Peyer's patch (tissue), 4 donors: ENCODE results near the gene MICU2.

Source experiments
- POLR2A ChIP-seq, 2 donors: fragments of 450-650 bp; IDR thresholded peaks; one replicate each; pipeline ENCODE4 v1.5.1; 2017; ENCODE audit warnings: antibody characterized with exemption in 2 of 2, mild to moderate bottlenecking in 2 of 2, moderate library complexity in 2 of 2
- TF ChIP-seq, protein P1 (sequence below), 6 experiments: fragments of 450-650 bp in 4 of 6; fragments of 200-600 bp in 2 of 6; sonication (generic) in 1 of 6; IDR thresholded peaks; one replicate each; pipeline ENCODE4 v1.5.1; 2017 to 2019; ENCODE audit warnings: antibody characterized with exemption in 6 of 6, mild to moderate bottlenecking in 3 of 6, moderate library complexity in 1 of 6

DNA sequence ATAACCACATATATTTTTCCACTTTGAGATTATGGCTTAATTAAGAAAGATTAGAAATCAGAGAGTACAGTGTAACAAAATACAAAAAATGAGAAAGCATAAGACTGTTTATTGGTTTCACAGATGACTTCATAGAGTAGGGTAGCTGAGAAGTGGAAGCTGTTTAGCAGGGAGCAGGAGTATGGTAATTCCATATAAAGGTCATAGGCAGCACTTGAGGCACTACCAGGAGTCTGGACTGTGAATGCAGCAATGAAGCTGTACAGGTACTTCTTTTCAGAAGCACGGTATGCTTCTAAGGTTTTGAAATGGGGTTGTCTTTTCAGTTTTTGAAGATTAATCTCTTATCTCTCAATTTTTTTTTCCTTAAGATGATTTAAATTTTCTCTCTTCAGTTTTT, 69.2 kb downstream of the MICU2 start:
- TF ChIP-seq, protein P1, sequence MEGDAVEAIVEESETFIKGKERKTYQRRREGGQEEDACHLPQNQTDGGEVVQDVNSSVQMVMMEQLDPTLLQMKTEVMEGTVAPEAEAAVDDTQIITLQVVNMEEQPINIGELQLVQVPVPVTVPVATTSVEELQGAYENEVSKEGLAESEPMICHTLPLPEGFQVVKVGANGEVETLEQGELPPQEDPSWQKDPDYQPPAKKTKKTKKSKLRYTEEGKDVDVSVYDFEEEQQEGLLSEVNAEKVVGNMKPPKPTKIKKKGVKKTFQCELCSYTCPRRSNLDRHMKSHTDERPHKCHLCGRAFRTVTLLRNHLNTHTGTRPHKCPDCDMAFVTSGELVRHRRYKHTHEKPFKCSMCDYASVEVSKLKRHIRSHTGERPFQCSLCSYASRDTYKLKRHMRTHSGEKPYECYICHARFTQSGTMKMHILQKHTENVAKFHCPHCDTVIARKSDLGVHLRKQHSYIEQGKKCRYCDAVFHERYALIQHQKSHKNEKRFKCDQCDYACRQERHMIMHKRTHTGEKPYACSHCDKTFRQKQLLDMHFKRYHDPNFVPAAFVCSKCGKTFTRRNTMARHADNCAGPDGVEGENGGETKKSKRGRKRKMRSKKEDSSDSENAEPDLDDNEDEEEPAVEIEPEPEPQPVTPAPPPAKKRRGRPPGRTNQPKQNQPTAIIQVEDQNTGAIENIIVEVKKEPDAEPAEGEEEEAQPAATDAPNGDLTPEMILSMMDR (IDR thresholded peaks at IDR 0.05), result no peak
- TF ChIP-seq POLR2A (IDR thresholded peaks at IDR 0.05), result no peak
